ENCODE results near the gene PGLYRP4. TPM values are rescaled to one million over a fixed set of nuclear protein-coding genes. Genes with fewer than 3 reads are reported as not detected.

Gene PGLYRP4
- total and polyA plus RNA-seq, 2 donors (not counting 1 experiment from before 2014, with no cell fraction given), result not detected

- H3K9me3 Mint-ChIP-seq (ENCODE audit: insufficient read depth), result no peaks in the 10 kb centered on the region
- H4K20me1 ChIP-seq (ENCODE audit: control insufficient read depth, insufficient read depth, low read length, poor library complexity, severe bottlenecking), result no peaks in the 10 kb centered on the region
- ChIA-PET CTCF (no interaction called here), POLR2A (no interaction called here)
- no peaks in the 10 kb centered on the region for H3K9me3 ChIP-seq (ENCODE audit: control extremely low read depth in 1 of 3, control insufficient read depth in 2 of 3, insufficient read depth in 1 of 3, low read length in 2 of 3)
- H3K4me2 ChIP-seq (replicated peaks; ENCODE audit: low read depth, low read length, poor library complexity, severe bottlenecking), result no peak overlapping the region
- intact Hi-C loops (cut with micrococcal nuclease), result no loop called here
- no peak overlapping the region for H3K9ac ChIP-seq (ENCODE audit: low read length)
- peaks cover 63% of the 10 kb centered on the region for H3K27me3 Mint-ChIP-seq
- no peak overlapping the region for H3K4me3 ChIP-seq (ENCODE audit: control extremely low read depth in 1 of 5, extremely low read depth in 1 of 5, insufficient read depth in 1 of 5, low read depth in 2 of 5, low read length in 4 of 5)
- H3K27ac ChIP-seq (ENCODE audit: low read length in 2 of 2), result no peak overlapping the region
- H3K79me2 ChIP-seq (ENCODE audit: control insufficient read depth, insufficient read depth, low read length), result no peaks in the 10 kb centered on the region
- peaks cover 12 to 18% of the 10 kb centered on the region in 2 donors for H3K4me1 ChIP-seq (ENCODE audit: control insufficient read depth in 2 of 2, insufficient read depth in 2 of 2, low read length in 2 of 2)
- H3K4me3 Mint-ChIP-seq, result no peak overlapping the region
- H3K36me3 ChIP-seq (replicated peaks in 1 of 2; ENCODE audit: control extremely low read depth in 1 of 2, control insufficient read depth in 1 of 2, extremely low read depth in 1 of 2, insufficient read depth in 2 of 2, low read length in 1 of 2), result no peaks in the 10 kb centered on the region
- ATAC-seq (ENCODE audit: low read depth) (no peak), DNase-seq (no peak)
- H3K27ac Mint-ChIP-seq, result no peak overlapping the region
- TF ChIP-seq, protein P1, sequence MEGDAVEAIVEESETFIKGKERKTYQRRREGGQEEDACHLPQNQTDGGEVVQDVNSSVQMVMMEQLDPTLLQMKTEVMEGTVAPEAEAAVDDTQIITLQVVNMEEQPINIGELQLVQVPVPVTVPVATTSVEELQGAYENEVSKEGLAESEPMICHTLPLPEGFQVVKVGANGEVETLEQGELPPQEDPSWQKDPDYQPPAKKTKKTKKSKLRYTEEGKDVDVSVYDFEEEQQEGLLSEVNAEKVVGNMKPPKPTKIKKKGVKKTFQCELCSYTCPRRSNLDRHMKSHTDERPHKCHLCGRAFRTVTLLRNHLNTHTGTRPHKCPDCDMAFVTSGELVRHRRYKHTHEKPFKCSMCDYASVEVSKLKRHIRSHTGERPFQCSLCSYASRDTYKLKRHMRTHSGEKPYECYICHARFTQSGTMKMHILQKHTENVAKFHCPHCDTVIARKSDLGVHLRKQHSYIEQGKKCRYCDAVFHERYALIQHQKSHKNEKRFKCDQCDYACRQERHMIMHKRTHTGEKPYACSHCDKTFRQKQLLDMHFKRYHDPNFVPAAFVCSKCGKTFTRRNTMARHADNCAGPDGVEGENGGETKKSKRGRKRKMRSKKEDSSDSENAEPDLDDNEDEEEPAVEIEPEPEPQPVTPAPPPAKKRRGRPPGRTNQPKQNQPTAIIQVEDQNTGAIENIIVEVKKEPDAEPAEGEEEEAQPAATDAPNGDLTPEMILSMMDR (IDR thresholded peaks at IDR 0.05), result no peak
- TF ChIP-seq EZH2 (IDR thresholded peaks at IDR 0.05; ENCODE audit: borderline replicate concordance, insufficient read depth, low read depth, low read length, poor library complexity, severe bottlenecking), result no peak
- peaks cover 0 to 59% (median 17%) of the 10 kb centered on the region in 4 experiments for H3K27me3 ChIP-seq (replicated peaks in 1 of 4; ENCODE audit: control extremely low read depth in 1 of 4, control insufficient read depth in 3 of 4, insufficient read depth in 4 of 4, low read length in 3 of 4)
- 100% methylated on average over 3 of the region's 4 CpGs for WGBS (ENCODE audit: insufficient coverage)
- H3K4me1 Mint-ChIP-seq, result peaks cover 20% of the 10 kb centered on the region
- H2AFZ ChIP-seq (ENCODE audit: insufficient read depth, low read depth, low read length, poor library complexity, severe bottlenecking), result no peak overlapping the region
These were observed 7.2 kb downstream of the PGLYRP4 start for GRCh38 chr1:153341431-153341934.

- H3K36me3 ChIP-seq (replicated peaks in 1 of 2; ENCODE audit: control extremely low read depth in 1 of 2, control insufficient read depth in 1 of 2, extremely low read depth in 1 of 2, insufficient read depth in 2 of 2, low read length in 1 of 2), result no peaks in the 10 kb centered on the region
- no peak overlapping the region for H2AFZ ChIP-seq (ENCODE audit: insufficient read depth, low read depth, low read length, poor library complexity, severe bottlenecking)
- H3K4me3 ChIP-seq (ENCODE audit: control extremely low read depth in 1 of 5, extremely low read depth in 1 of 5, insufficient read depth in 1 of 5, low read depth in 2 of 5, low read length in 4 of 5), result no peak overlapping the region
- Mint-ChIP-seq H3K4me1 (peaks cover 9% of the 10 kb centered on the region), H3K9me3 (ENCODE audit: insufficient read depth) (no peaks in the 10 kb centered on the region), H3K4me3 (no peak overlapping the region), H3K27ac (no peak overlapping the region), H3K27me3 (peaks cover 58% of the 10 kb centered on the region)
- intact Hi-C loops (cut with micrococcal nuclease), result no loop called here
- H3K9ac ChIP-seq (ENCODE audit: low read length), result no peak overlapping the region
- 97% methylated on average over 9 of the region's 10 CpGs for WGBS (ENCODE audit: insufficient coverage)
- peaks cover 1 to 6% of the 10 kb centered on the region in 2 donors for H3K4me1 ChIP-seq (ENCODE audit: control insufficient read depth in 2 of 2, insufficient read depth in 2 of 2, low read length in 2 of 2)
- no peak overlapping the region for H3K4me2 ChIP-seq (replicated peaks; ENCODE audit: low read depth, low read length, poor library complexity, severe bottlenecking)
- TF ChIP-seq EZH2 (IDR thresholded peaks at IDR 0.05; ENCODE audit: borderline replicate concordance, insufficient read depth, low read depth, low read length, poor library complexity, severe bottlenecking), result no peak
- TF ChIP-seq, protein P1 (IDR thresholded peaks at IDR 0.05), result no peak
- H4K20me1 ChIP-seq (ENCODE audit: control insufficient read depth, insufficient read depth, low read length, poor library complexity, severe bottlenecking), result no peaks in the 10 kb centered on the region
- no peak for ATAC-seq (ENCODE audit: low read depth)
- H3K27ac ChIP-seq (ENCODE audit: low read length in 2 of 2), result no peak overlapping the region
- POLR2A ChIA-PET, result no interaction called here
- no peak for DNase-seq
- H3K79me2 ChIP-seq (ENCODE audit: control insufficient read depth, insufficient read depth, low read length), result no peaks in the 10 kb centered on the region
- peaks cover 0 to 51% (median 14%) of the 10 kb centered on the region in 4 experiments for H3K27me3 ChIP-seq (replicated peaks in 1 of 4; ENCODE audit: control extremely low read depth in 1 of 4, control insufficient read depth in 3 of 4, insufficient read depth in 4 of 4, low read length in 3 of 4)
- H3K9me3 ChIP-seq (ENCODE audit: control extremely low read depth in 1 of 3, control insufficient read depth in 2 of 3, insufficient read depth in 1 of 3, low read length in 2 of 3), result no peaks in the 10 kb centered on the region
- CTCF ChIA-PET, result no interaction called here
These were observed 8.3 kb downstream of the PGLYRP4 start for GRCh38 chr1:153340356-153340755.

Measured in B cell (primary cell).